NT2/D1 (cell line): ENCODE results near the gene ABCB8.

ENCODE experiments used
- SUZ12 ChIP-seq: IDR thresholded peaks from 2 replicates; pipeline ENCODE4 v1.6.1; 2011; ENCODE audit not compliant: insufficient read length, insufficient read depth; ENCODE audit errors: extremely low read depth
- ZNF274 ChIP-seq: IDR thresholded peaks from 2 replicates; pipeline ENCODE4 v1.6.1; 2011; ENCODE audit warnings: mild to moderate bottlenecking, low read depth, low read length

DNA sequence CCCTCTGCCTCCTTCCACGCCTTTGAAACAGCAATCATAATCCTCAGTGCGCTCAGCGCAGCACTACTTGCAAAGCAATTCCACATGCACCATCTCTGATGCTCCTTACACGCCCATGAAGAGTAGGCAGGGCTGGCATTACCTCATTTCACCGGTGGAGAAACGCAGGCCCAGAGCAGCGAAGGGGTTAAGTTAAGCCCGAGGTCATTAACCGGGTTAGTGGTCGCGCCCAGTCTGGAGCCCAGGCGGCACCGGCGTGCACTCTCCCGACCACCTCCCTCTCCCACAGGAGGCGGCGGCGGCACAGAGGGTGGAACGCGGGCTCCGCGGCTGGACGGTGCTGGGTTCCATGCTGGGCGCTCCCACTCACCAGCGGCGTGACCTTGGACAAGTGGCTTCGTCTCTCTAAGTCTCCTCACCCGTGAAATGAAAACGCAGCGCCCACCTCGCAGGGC, 51.8 kb downstream of the ABCB8 start:
- TF ChIP-seq ZNF274 (no peak), SUZ12 (no peak)
